GM21367 (cell line): ENCODE measurements around the gene KARS1.
"Not testable (repeated sequence)": the region's sequence is repeated elsewhere in the genome, so short reads cannot be mapped to it uniquely, and the experiment has no call there.

Source experiments
- ATAC-seq: cut with Tn5 transposase; IDR thresholded peaks from one replicate; pipeline ENCODE4 v1.9.1; 2021; ENCODE audit not compliant: unreplicated experiment

The KARS1 gene

GRCh38 chr16:75626806-75627205, 20.7 kb downstream of the KARS1 start:
- no peak for ATAC-seq

GRCh38 chr16:75624921-75625334, 22.5 kb downstream of the KARS1 start:
- ATAC-seq, result no peak

GRCh38 chr16:75622761-75623605, 24.5 kb downstream of the KARS1 start, which contains the start of gene ADAT1:
Gene ADAT1, minus strand, starts transcription at chr16:75623281. Its CDS starts 2,482 bp downstream, at chr16:75620799.
- peak; percentile 83 for ATAC-seq

GRCh38 chr16:75621170-75621477, 26.3 kb downstream of the KARS1 start:
- no peak for ATAC-seq

- no peak for ATAC-seq
These were observed 26.9 kb downstream of the KARS1 start for GRCh38 chr16:75620326-75621169.

- ATAC-seq, result no peak
These were observed 28.7 kb downstream of the KARS1 start for GRCh38 chr16:75618780-75619179.

GRCh38 chr16:75617121-75617520, 30.3 kb downstream of the KARS1 start:
- no peak for ATAC-seq

GRCh38 chr16:75616521-75617010, 30.9 kb downstream of the KARS1 start:
- ATAC-seq, result no peak

- no peak for ATAC-seq
These were observed 31.8 kb downstream of the KARS1 start for GRCh38 chr16:75615619-75616018.

GRCh38 chr16:75614066-75614897, 33.2 kb downstream of the KARS1 start:
- ATAC-seq, result no peak

- no peak for ATAC-seq
These were observed 41.0 kb downstream of the KARS1 start for GRCh38 chr16:75606507-75606906.

GRCh38 chr16:75603241-75603640, 44.2 kb downstream of the KARS1 start:
- no peak for ATAC-seq

GRCh38 chr16:75599452-75600277, 47.8 kb downstream of the KARS1 start:
- ATAC-seq, result no peak

GRCh38 chr16:75593825-75594820, 53.3 kb downstream of the KARS1 start:
- no peak for ATAC-seq

- ATAC-seq, result no peak
These were observed 54.2 kb downstream of the KARS1 start for GRCh38 chr16:75593308-75593707.

- ATAC-seq, result not testable (repeated sequence)
These were observed 55.5 kb downstream of the KARS1 start for GRCh38 chr16:75591927-75592326.

- no peak for ATAC-seq
These were observed 56.3 kb downstream of the KARS1 start for GRCh38 chr16:75590920-75591843.

GRCh38 chr16:75589306-75589705, 58.2 kb downstream of the KARS1 start:
- ATAC-seq, result no peak
